ENCODE results near the gene CLIP2. TPM values are rescaled to one million over a fixed set of nuclear protein-coding genes. Genes with fewer than 3 reads are reported as not detected.

The CLIP2 gene
- total RNA-seq, 1 experiment from 2014 or later: 39.9 TPM

- no peak for ATAC-seq
These were observed 1.3 kb downstream of the CLIP2 start for GRCh38 chr7:74290553-74290950.

DNA sequence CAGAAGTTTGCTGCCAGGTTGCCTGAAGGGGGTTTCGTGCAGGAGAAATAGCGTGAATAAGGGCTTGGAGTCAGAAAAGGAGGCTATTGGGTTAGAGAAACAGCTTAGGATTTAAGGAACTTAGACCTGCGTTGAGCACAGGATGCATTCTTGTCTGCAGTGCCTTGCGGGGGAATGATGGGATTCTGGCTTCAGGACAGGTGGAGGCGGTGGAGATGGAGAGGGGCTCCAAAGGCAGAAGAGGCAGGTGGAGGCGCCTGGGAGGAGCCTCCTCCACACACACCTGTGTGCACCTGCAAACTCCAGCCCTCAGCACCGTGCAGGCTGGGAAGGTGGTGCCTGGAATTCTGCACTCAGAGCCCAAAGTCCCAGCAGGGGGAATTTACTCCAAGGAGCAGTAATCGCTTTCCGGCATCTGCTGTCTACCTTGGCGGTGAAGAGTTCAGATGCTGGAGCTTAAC lies 1.8 kb downstream of the CLIP2 start:
- no peak for ATAC-seq
- H3K4me3 ChIP-seq (ENCODE audit: low read depth in 2 of 2, low read length in 2 of 2): peak overlapping the region; percentile 74 to 84
- ChIA-PET POLR2A (no interaction called here), CTCF (no interaction called here)
- H3K4me1 ChIP-seq (ENCODE audit: control insufficient read depth, insufficient read depth, low read length): peaks cover 51% of the 10 kb centered on the region
- no peaks in the 10 kb centered on the region for H3K9me3 ChIP-seq (ENCODE audit: control insufficient read depth, insufficient read depth, low read depth, low read length)
- in situ Hi-C loops (cut with HindIII; ENCODE audit: low pct_unique_long_range_greater_than_20kb, low sequenced_read_pairs): no loop called here
- no peaks in the 10 kb centered on the region for H3K36me3 ChIP-seq (ENCODE audit: control insufficient read depth, insufficient read depth, low read length)
- no peak for DNase-seq (ENCODE audit: low read depth, low spot score)
- H3K27me3 ChIP-seq (ENCODE audit: control insufficient read depth, insufficient read depth, low read length): no peaks in the 10 kb centered on the region
- H3K27ac ChIP-seq (ENCODE audit: low read length): no peak overlapping the region
- BruUV-seq (replicated peaks): TSS peak; percentile 55
- intact Hi-C loops (cut with micrococcal nuclease; ENCODE audit: unreplicated experiment): no loop called here
- TF ChIP-seq, protein P1, sequence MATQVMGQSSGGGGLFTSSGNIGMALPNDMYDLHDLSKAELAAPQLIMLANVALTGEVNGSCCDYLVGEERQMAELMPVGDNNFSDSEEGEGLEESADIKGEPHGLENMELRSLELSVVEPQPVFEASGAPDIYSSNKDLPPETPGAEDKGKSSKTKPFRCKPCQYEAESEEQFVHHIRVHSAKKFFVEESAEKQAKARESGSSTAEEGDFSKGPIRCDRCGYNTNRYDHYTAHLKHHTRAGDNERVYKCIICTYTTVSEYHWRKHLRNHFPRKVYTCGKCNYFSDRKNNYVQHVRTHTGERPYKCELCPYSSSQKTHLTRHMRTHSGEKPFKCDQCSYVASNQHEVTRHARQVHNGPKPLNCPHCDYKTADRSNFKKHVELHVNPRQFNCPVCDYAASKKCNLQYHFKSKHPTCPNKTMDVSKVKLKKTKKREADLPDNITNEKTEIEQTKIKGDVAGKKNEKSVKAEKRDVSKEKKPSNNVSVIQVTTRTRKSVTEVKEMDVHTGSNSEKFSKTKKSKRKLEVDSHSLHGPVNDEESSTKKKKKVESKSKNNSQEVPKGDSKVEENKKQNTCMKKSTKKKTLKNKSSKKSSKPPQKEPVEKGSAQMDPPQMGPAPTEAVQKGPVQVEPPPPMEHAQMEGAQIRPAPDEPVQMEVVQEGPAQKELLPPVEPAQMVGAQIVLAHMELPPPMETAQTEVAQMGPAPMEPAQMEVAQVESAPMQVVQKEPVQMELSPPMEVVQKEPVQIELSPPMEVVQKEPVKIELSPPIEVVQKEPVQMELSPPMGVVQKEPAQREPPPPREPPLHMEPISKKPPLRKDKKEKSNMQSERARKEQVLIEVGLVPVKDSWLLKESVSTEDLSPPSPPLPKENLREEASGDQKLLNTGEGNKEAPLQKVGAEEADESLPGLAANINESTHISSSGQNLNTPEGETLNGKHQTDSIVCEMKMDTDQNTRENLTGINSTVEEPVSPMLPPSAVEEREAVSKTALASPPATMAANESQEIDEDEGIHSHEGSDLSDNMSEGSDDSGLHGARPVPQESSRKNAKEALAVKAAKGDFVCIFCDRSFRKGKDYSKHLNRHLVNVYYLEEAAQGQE (IDR thresholded peaks at IDR 0.05; ENCODE audit: insufficient read depth in 1 of 2, low read depth in 2 of 2, low read length in 1 of 2): no peak
- TF ChIP-seq SIN3A (IDR thresholded peaks at IDR 0.05; ENCODE audit: borderline replicate concordance, insufficient read depth, low read depth, low read length): no peak
- no peak for TF ChIP-seq TCF7L2 (IDR thresholded peaks at IDR 0.05; ENCODE audit: low read depth, low read length)
- TF ChIP-seq CTCF (IDR thresholded peaks at IDR 0.05): no peak
- TF ChIP-seq POLR2AphosphoS5 (IDR thresholded peaks at IDR 0.05; ENCODE audit: low read depth, low read length): no peak

More at GRCh38 chr7:74290553-74290950, 1.3 kb downstream of the CLIP2 start:
- ChIA-PET POLR2A (no interaction called here), CTCF (no interaction called here)
- intact Hi-C loops (cut with micrococcal nuclease; ENCODE audit: unreplicated experiment) (no loop called here), in situ Hi-C loops (cut with HindIII; ENCODE audit: low pct_unique_long_range_greater_than_20kb, low sequenced_read_pairs) (no loop called here)
- Histone ChIP-seq H3K4me1 (ENCODE audit: control insufficient read depth, insufficient read depth, low read length) (peaks cover 52% of the 10 kb centered on the region), H3K9me3 (ENCODE audit: control insufficient read depth, insufficient read depth, low read depth, low read length) (no peaks in the 10 kb centered on the region), H3K36me3 (ENCODE audit: control insufficient read depth, insufficient read depth, low read length) (no peaks in the 10 kb centered on the region), H3K4me3 (ENCODE audit: low read depth in 2 of 2, low read length in 2 of 2) (peak overlapping the region; percentile 74 to 84), H3K27me3 (ENCODE audit: control insufficient read depth, insufficient read depth, low read length) (no peaks in the 10 kb centered on the region), H3K27ac (ENCODE audit: low read length) (peak overlapping the region; percentile 78)
- DNase-seq (ENCODE audit: low read depth, low spot score): no peak
- BruUV-seq (replicated peaks): no TSS peak
- TF ChIP-seq SIN3A (IDR thresholded peaks at IDR 0.05; ENCODE audit: borderline replicate concordance, insufficient read depth, low read depth, low read length): no peak
- TF ChIP-seq, protein P1 (IDR thresholded peaks at IDR 0.05; ENCODE audit: insufficient read depth in 1 of 2, low read depth in 2 of 2, low read length in 1 of 2): no peak
- TF ChIP-seq CTCF (IDR thresholded peaks at IDR 0.05): no peak
- no peak for TF ChIP-seq POLR2AphosphoS5 (IDR thresholded peaks at IDR 0.05; ENCODE audit: low read depth, low read length)
- no peak for TF ChIP-seq TCF7L2 (IDR thresholded peaks at IDR 0.05; ENCODE audit: low read depth, low read length)

Data from Panc1 (cell line).